A549 (cell line): ENCODE measurements around the gene BFSP1. TPM values are rescaled to one million over a fixed set of nuclear protein-coding genes. Genes with fewer than 3 reads are reported as not detected.
A peak's percentile ranks its signal among the peaks of the same experiment; 100 is the strongest.

Experiments used
- ATAC-seq, 2 experiments: fragments of 200-7000 bp in 1 of 2; fragments of >200 bp in 1 of 2; cut with Nextera tagmentation in 1 of 2; cut with Tn5 transposase in 1 of 2; 3 replicates each; pipeline versions ENCODE4 v1.8.0 to v1.9.1; 2018 to 2020; ENCODE audit warnings: mild to moderate bottlenecking in 1 of 2, moderate library complexity in 1 of 2
- CTCF ChIA-PET: fragments of 300-600 bp; sonication (Branson Sonifier 250); formaldehyde crosslinking; extraction: SDS; loops from one replicate; lab custom pipeline; 2021; ENCODE audit warnings: antibody characterized with exemption, inconsistent platforms; lab: Yijun Ruan, JAX
- POLR2A ChIA-PET: fragments of 350-600 bp; formaldehyde crosslinking; extraction: SDS; loops from one replicate; lab custom pipeline; 2021; ENCODE audit warnings: antibody characterized with exemption, inconsistent platforms; lab: Yijun Ruan, JAX
- DNase-seq, 2 experiments: peaks; one replicate each; pipeline versions ENCODE4 v3.0.0 to v3.0.0-alpha.2; 2011 to 2016; ENCODE audit warnings: low read depth in 1 of 2, low spot score in 1 of 2
- FAIRE-seq: peaks from 2 replicates; lab custom pipeline; 2011; peaks lifted over from hg19 to GRCh38; lab: Jason Lieb, UNC
- H3K27ac ChIP-seq, 2 experiments: fragments of >200 bp; sonication (Bioruptor Twin); formaldehyde crosslinking; 3 replicates each; pipeline ENCODE4 v1.5.1; 2016 to 2017
- H3K4me1 ChIP-seq: fragments of >200 bp; sonication (Bioruptor Twin); formaldehyde crosslinking; 3 replicates; pipeline ENCODE4 v1.6.1; 2016
- H3K4me2 ChIP-seq: fragments of >200 bp; sonication (Bioruptor Twin); formaldehyde crosslinking; 3 replicates; pipeline ENCODE4 v1.6.1; 2016
- H3K4me3 ChIP-seq: fragments of >200 bp; sonication (Bioruptor Twin); formaldehyde crosslinking; 3 replicates; pipeline ENCODE4 v1.5.1; 2016
- H3K9me3 ChIP-seq: fragments of >200 bp; sonication (Bioruptor Twin); formaldehyde crosslinking; 3 replicates; pipeline ENCODE4 v1.6.1; 2016
- BHLHE40 ChIP-seq: IDR thresholded peaks from 2 replicates; pipeline ENCODE4 v1.6.1; 2012; ENCODE audit warnings: low read depth, low read length, inconsistent platforms
- CHD2 ChIP-seq: fragments of 150-350 bp; IDR thresholded peaks from 2 replicates; pipeline ENCODE4 v1.6.1; 2014; ENCODE audit warnings: low read length; ENCODE audit not compliant: partially characterized antibody
- CHD4 ChIP-seq: fragments of 200-600 bp; sonication (generic); IDR thresholded peaks from 2 replicates; pipeline ENCODE4 v1.6.1; 2016; ENCODE audit warnings: antibody characterized with exemption, mild to moderate bottlenecking, borderline replicate concordance
- CTCF ChIP-seq: fragments of >200 bp; sonication (Bioruptor Twin); formaldehyde crosslinking; IDR thresholded peaks from 3 replicates; pipeline ENCODE4 v1.5.1; 2016
- EP300 ChIP-seq, 2 experiments: fragments of >200 bp; sonication (Bioruptor Twin); formaldehyde crosslinking; IDR thresholded peaks; 2 replicates in 1 of 2; 3 replicates in 1 of 2; pipeline ENCODE4 v1.6.1; 2016 to 2017
- ESRRA ChIP-seq: fragments of 150-350 bp; IDR thresholded peaks from 2 replicates; pipeline ENCODE4 v1.6.1; 2014; ENCODE audit warnings: mild to moderate bottlenecking, low read length, borderline replicate concordance
- FOSB ChIP-seq: fragments of 250-450 bp; sonication (Bioruptor Pico); IDR thresholded peaks from 2 replicates; pipeline ENCODE4 v1.5.0; 2020; ENCODE audit warnings: mild to moderate bottlenecking, moderate library complexity
- FOXS1 ChIP-seq: fragments of 250-450 bp; sonication (Bioruptor Pico); IDR thresholded peaks from 2 replicates; pipeline ENCODE4 v1.5.0; 2020; ENCODE audit warnings: mild to moderate bottlenecking, moderate library complexity
- HDAC2 ChIP-seq: fragments of 200-600 bp; sonication (generic); IDR thresholded peaks from 2 replicates; pipeline ENCODE4 v1.6.1; 2016
- HOXA7 ChIP-seq: fragments of 250-450 bp; sonication (Bioruptor Pico); IDR thresholded peaks from 2 replicates; pipeline ENCODE4 v1.5.0; 2020; ENCODE audit warnings: mild to moderate bottlenecking, moderate library complexity
- HOXB13 ChIP-seq: fragments of 250-450 bp; sonication (Bioruptor Pico); IDR thresholded peaks from 2 replicates; pipeline ENCODE4 v1.5.0; 2020; ENCODE audit warnings: low read depth, mild to moderate bottlenecking, moderate library complexity
- JUN ChIP-seq, 2 experiments: fragments of >200 bp; sonication (Bioruptor Twin); formaldehyde crosslinking; IDR thresholded peaks; 2 replicates in 1 of 2; 3 replicates in 1 of 2; pipeline ENCODE4 v1.6.1; 2016 to 2017
- JUNB ChIP-seq: fragments of >200 bp; sonication (Bioruptor Twin); formaldehyde crosslinking; IDR thresholded peaks from 2 replicates; pipeline ENCODE4 v1.6.1; 2016
- KDM5A ChIP-seq: fragments of 200-600 bp; sonication (generic); IDR thresholded peaks from 2 replicates; pipeline ENCODE4 v1.6.1; 2016; ENCODE audit warnings: antibody characterized with exemption, mild to moderate bottlenecking
- MAFK ChIP-seq: fragments of 450-650 bp; IDR thresholded peaks from 2 replicates; pipeline ENCODE4 v1.6.1; 2014; ENCODE audit not compliant: partially characterized antibody
- MAX ChIP-seq: IDR thresholded peaks from 2 replicates; pipeline ENCODE4 v1.6.1; 2012
- MYC ChIP-seq: IDR thresholded peaks from 2 replicates; pipeline ENCODE4 v1.6.1; 2012; ENCODE audit warnings: mild to moderate bottlenecking, inconsistent platforms, low read length, improper control_type of control experiment, borderline replicate concordance
- NFE2L2 ChIP-seq: fragments of 150-350 bp; conservative IDR thresholded peaks from 2 replicates; pipeline ENCODE4 v1.6.1; 2014; ENCODE audit warnings: low read length
- NPAS2 ChIP-seq: fragments of 250-450 bp; sonication (Bioruptor Pico); IDR thresholded peaks from 2 replicates; pipeline ENCODE4 v1.8.0; 2022; ENCODE audit warnings: mild to moderate bottlenecking, moderate library complexity, borderline replicate concordance
- POLR2AphosphoS2 ChIP-seq: conservative IDR thresholded peaks from 2 replicates; pipeline ENCODE4 v1.6.1; 2012; ENCODE audit warnings: low read length, improper control_type of control experiment, inconsistent platforms
- RAD21 ChIP-seq, 2 experiments: fragments of >200 bp in 1 of 2; sonication (Bioruptor Twin) in 1 of 2; formaldehyde crosslinking in 1 of 2; IDR thresholded peaks in 1 of 2; conservative IDR thresholded peaks in 1 of 2; 2 replicates in 1 of 2; 3 replicates in 1 of 2; pipeline ENCODE4 v1.6.1; 2012 to 2018; ENCODE audit warnings: inconsistent platforms in 1 of 2
- RARB ChIP-seq: fragments of 250-450 bp; sonication (Bioruptor Pico); IDR thresholded peaks from 2 replicates; pipeline ENCODE4 v1.8.0; 2021; ENCODE audit warnings: mild to moderate bottlenecking, moderate library complexity
- RFX5 ChIP-seq: fragments of 450-650 bp; IDR thresholded peaks from 2 replicates; pipeline ENCODE4 v1.7.1; 2014; ENCODE audit warnings: antibody characterized with exemption, mild to moderate bottlenecking, moderate library complexity
- SMC3 ChIP-seq: fragments of >200 bp; sonication (Bioruptor Twin); formaldehyde crosslinking; IDR thresholded peaks from 3 replicates; pipeline ENCODE4 v1.6.1; 2018; ENCODE audit warnings: inconsistent platforms
- USF2 ChIP-seq: fragments of 450-650 bp; IDR thresholded peaks from 2 replicates; pipeline ENCODE4 v1.6.1; 2014; ENCODE audit warnings: antibody characterized with exemption
- ZFP36 ChIP-seq: fragments of 450-650 bp; IDR thresholded peaks from 2 replicates; pipeline ENCODE4 v1.6.1; 2014; ENCODE audit warnings: borderline replicate concordance; ENCODE audit not compliant: partially characterized antibody
- ZSCAN20 ChIP-seq: fragments of 250-450 bp; sonication (Bioruptor Pico); IDR thresholded peaks from 2 replicates; pipeline ENCODE4 v1.8.0; 2022; ENCODE audit warnings: mild to moderate bottlenecking, moderate library complexity
- WGBS: methylation state at CpG from one replicate; pipeline ENCODE4 v1.1.6; 2017; ENCODE audit errors: missing lambda C conversion rate; 5-methylcytosine and 5-hydroxymethylcytosine counted together
- polyA plus RNA-seq, 4 experiments: library from polyadenylated mRNA; depleted of rRNA in 3 of 4; stranded (reverse); fragments of >200 nt; fragmentation: RNase III in 1 of 4; extraction: RNeasy Plus Mini Kit Qiagen cat#74134 plus additional on column Dnase treatment in 1 of 4; gene quantifications; 2 replicates in 3 of 4; 3 replicates in 1 of 4; pipeline ENCODE4 v1.2.3, GENCODE V29; 2011 to 2017
- TF ChIP-seq, protein P1 (sequence below): IDR thresholded peaks from 2 replicates; pipeline ENCODE4 v1.6.1; 2012

Gene BFSP1
- polyA plus RNA-seq, 2 of the 4 experiments (the other 2 are of a cell fraction) = 7.2 to 8.3 TPM

DNA sequence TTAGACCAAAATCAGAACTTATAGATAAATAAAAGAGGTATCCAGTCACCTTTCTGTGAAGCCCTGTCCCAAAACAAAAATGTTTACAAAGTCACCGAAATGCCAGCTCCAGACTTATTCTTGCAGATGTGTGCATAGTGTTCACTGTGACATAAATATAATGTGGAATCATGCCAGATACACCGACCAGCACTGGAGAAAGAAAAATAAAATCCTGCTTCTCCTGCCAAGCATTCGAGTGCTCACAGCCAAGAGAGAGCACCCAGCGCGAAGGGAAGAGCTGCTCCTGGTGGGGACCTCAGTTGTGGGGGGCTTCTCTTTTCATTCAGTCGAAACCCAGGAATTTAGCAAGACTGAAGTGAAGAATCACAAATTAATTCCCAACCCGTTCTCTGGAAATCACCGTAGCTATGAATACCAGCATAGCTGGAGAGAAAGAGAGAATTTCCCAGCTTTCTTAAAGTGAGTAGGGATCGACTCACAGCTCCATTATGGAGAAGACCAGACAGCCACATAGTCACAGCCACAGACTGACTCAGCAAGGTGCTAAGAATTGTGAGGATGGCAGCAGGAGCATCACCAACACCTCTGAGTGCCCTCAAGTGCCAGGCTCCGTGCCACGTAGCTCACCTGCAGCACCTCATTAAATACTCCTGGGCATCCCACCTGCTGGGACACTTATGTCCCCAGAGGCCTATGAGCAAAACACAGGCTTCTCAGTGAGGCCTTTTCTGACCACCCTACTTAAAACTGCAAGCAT is 33.2 kb downstream of the BFSP1 start:
- no peaks in the 10 kb centered on the region for H3K4me1 ChIP-seq
- TF ChIP-seq RFX5 = no peak
- TF ChIP-seq BHLHE40 = no peak
- TF ChIP-seq ZFP36 = no peak
- no peak for TF ChIP-seq FOSB (CRISPR knock-in tag)
- TF ChIP-seq SMC3 = no peak
- no peak for TF ChIP-seq HOXA7
- TF ChIP-seq RARB (CRISPR knock-in tag) = no peak
- TF ChIP-seq HOXB13 (CRISPR knock-in tag) = no peak
- TF ChIP-seq, all 56 proteins: peak for 0
- ChIA-PET POLR2A (no interaction called here), CTCF (interaction anchor here (1.0 to 10.9 kb wide), 5 partner anchors 9 to 498 kb away, joined by 3 to 230 read pairs (median 4); no protein-coding TSS in a partner anchor)
- FAIRE-seq = no peak
- WGBS = 58% methylated on average over 11 of the region's 11 CpGs
- H3K27ac ChIP-seq = no peak overlapping the region
- no peak overlapping the region for H3K4me3 ChIP-seq
- peak in 1 of 2 experiments; percentile 32; a peak in 3 of 6 replicates for ATAC-seq
- no peaks in the 10 kb centered on the region for H3K9me3 ChIP-seq
- no peak overlapping the region for H3K4me2 ChIP-seq
- DNase-seq = no peak

DNA sequence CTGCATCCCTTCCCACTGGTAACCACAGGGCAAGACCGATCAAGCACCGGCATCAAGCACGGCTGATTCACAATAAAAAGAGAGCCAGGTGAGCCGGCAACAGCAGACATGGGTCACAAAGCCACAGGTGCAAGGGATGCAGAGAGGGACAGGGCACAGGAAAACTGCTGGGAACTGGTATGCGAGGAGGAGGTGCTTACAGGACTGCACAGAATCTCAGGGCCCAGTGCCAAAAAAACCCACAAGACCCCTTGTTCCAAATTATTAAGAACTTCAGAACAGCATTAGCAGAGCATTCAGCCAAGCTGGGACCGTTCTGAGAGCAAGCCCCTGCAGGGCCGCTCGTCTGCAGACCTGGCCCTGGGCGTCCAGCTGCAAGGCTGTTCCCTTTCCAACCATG is 35.4 kb downstream of the BFSP1 start:
- no peak overlapping the region for H3K27ac ChIP-seq
- CTCF ChIA-PET = interaction anchor here (0.5 to 4.9 kb wide), 4 partner anchors 8 to 682 kb away, joined by 3 to 30 read pairs (median 4); no protein-coding TSS in a partner anchor
- DNase-seq = no peak
- TF ChIP-seq CHD2 (no peak), JUN (IDR thresholded peaks at IDR 0.05) (no peak), HOXA7 (no peak), EP300 (IDR thresholded peaks at IDR 0.05) (no peak), FOXS1 (CRISPR knock-in tag) (no peak), MYC (no peak), HDAC2 (no peak), ZSCAN20 (CRISPR knock-in tag) (no peak), CHD4 (no peak)
- TF ChIP-seq, all 56 proteins: peak for 0
- Histone ChIP-seq H3K9me3 (no peaks in the 10 kb centered on the region), H3K4me2 (no peak overlapping the region), H3K4me3 (no peak overlapping the region), H3K4me1 (no peaks in the 10 kb centered on the region)
- FAIRE-seq = no peak
- ATAC-seq = no peak
- 73% methylated on average over 9 of the region's 9 CpGs for WGBS
- POLR2A ChIA-PET = no interaction called here

DNA sequence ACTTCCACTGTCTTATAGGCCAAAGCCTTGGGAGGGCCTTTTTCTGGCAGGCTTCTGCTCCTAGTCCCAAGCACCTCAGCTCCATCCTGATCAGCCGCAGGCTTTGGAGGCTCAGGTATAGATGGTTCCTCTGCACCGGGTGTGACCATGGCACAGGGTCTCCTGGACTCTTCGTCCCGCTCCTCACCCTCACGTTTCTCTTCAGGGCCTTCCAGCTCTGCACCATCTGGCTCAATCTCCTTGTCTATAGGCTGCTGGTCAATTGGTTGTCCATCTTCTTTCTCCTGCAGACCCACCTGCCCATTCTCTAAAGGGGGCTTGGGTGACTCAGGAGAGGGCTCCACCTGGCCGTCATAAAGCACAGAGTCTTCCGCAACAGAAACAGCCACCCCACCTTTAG is 37.0 kb downstream of the BFSP1 start:
- no peaks in the 10 kb centered on the region for H3K4me1 ChIP-seq
- H3K9me3 ChIP-seq = no peaks in the 10 kb centered on the region
- TF ChIP-seq POLR2AphosphoS2 = no peak
- no peak for TF ChIP-seq FOXS1 (CRISPR knock-in tag)
- no peak for TF ChIP-seq NPAS2 (CRISPR knock-in tag)
- DNase-seq = no peak
- no peak for FAIRE-seq
- ATAC-seq = no peak
- CTCF ChIA-PET = interaction anchor here (1.7 to 4.9 kb wide), 2 partner anchors 10 to 692 kb away, joined by 6 to 30 read pairs; no protein-coding TSS in a partner anchor
- H3K4me3 ChIP-seq = no peak overlapping the region
- 80% methylated on average over 7 of the region's 7 CpGs for WGBS
- H3K4me2 ChIP-seq = no peak overlapping the region
- no peak overlapping the region for H3K27ac ChIP-seq
- POLR2A ChIA-PET = no interaction called here

GRCh38 chr20:17493173-17493572 is 38.0 kb downstream of the BFSP1 start:
- CTCF ChIA-PET = interaction anchor here (0.6 to 4.9 kb wide), 4 partner anchors 11 to 689 kb away, joined by 3 to 30 read pairs (median 3); no protein-coding TSS in a partner anchor
- no peaks in the 10 kb centered on the region for H3K9me3 ChIP-seq
- POLR2A ChIA-PET = no interaction called here
- WGBS = 33% methylated on average over 2 of the region's 2 CpGs
- DNase-seq (no peak), FAIRE-seq (no peak), ATAC-seq (no peak)
- H3K4me2 ChIP-seq = no peak overlapping the region
- no peak overlapping the region for H3K4me3 ChIP-seq
- H3K4me1 ChIP-seq = no peaks in the 10 kb centered on the region
- H3K27ac ChIP-seq = no peak overlapping the region
- TF ChIP-seq RAD21 (conservative IDR thresholded peaks at IDR 0.05 in 1 of 2, IDR thresholded peaks at IDR 0.05 in 1 of 2) (no peak), USF2 (no peak), MAFK (no peak), NFE2L2 (no peak), FOXS1 (CRISPR knock-in tag) (no peak), CTCF (no peak), KDM5A (no peak), ESRRA (no peak), JUNB (no peak), CHD4 (no peak), BHLHE40 (no peak), JUN (IDR thresholded peaks at IDR 0.05) (no peak), MAX (no peak), RFX5 (no peak)
- TF ChIP-seq, protein P1, sequence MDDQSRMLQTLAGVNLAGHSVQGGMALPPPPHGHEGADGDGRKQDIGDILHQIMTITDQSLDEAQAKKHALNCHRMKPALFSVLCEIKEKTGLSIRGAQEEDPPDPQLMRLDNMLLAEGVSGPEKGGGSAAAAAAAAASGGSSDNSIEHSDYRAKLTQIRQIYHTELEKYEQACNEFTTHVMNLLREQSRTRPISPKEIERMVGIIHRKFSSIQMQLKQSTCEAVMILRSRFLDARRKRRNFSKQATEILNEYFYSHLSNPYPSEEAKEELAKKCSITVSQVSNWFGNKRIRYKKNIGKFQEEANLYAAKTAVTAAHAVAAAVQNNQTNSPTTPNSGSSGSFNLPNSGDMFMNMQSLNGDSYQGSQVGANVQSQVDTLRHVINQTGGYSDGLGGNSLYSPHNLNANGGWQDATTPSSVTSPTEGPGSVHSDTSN = no peak
